Gastrocnemius medialis (tissue), 4 donors: Measurements from ENCODE around the gene ERCC1.

Experiments used
- CTCF ChIP-seq, 5 experiments: fragments of 450-650 bp in 3 of 5; fragments of 200-600 bp in 2 of 5; sonication (generic) in 2 of 5; IDR thresholded peaks in 4 of 5; conservative IDR thresholded peaks in 1 of 5; 1 replicate in 4 of 5; 2 replicates in 1 of 5; pipeline ENCODE4 v1.5.1; 2016 to 2019; ENCODE audit warnings: antibody characterized with exemption in 5 of 5, mild to moderate bottlenecking in 3 of 5, moderate library complexity in 3 of 5
- POLR2A ChIP-seq, 2 donors: fragments of 450-650 bp; IDR thresholded peaks; one replicate each; pipeline ENCODE4 v1.6.1; 2017; ENCODE audit warnings: antibody characterized with exemption in 2 of 2, mild to moderate bottlenecking in 2 of 2, moderate library complexity in 2 of 2

GRCh38 chr19:45439190-45439568 lies 15.5 kb upstream of the ERCC1 start:
- no peak for TF ChIP-seq CTCF (IDR thresholded peaks at IDR 0.05 in 4 of 5, conservative IDR thresholded peaks at IDR 0.05 in 1 of 5)
- TF ChIP-seq POLR2A (IDR thresholded peaks at IDR 0.05): no peak
